Kidney (tissue), 14 donors: ENCODE data around the gene LMTK3. TPM values are rescaled to one million over a fixed set of nuclear protein-coding genes. Genes with fewer than 3 reads are reported as not detected.

Source experiments
- DNase-seq, 5 donors: peaks; one replicate each; pipeline ENCODE4 v3.0.0-alpha.2; 2013 to 2020
- FAIRE-seq: peaks from 2 replicates; lab custom pipeline; 2012; peaks lifted over from hg19 to GRCh38; lab: Jason Lieb, UNC
- H3K27ac ChIP-seq, 2 donors: one replicate each; pipeline ENCODE4 v1.7.0; 2013; ENCODE audit warnings: low read depth in 2 of 2, low read length in 2 of 2, inconsistent platforms in 1 of 2
- H3K27me3 ChIP-seq: one replicate; pipeline ENCODE4 v1.7.1; 2013; ENCODE audit warnings: low read length, inconsistent platforms; ENCODE audit not compliant: control insufficient read depth, insufficient read depth
- H3K36me3 ChIP-seq, 3 donors: one replicate each; pipeline versions ENCODE4 v1.7.0 to v1.7.1; 2013; ENCODE audit warnings: low read length in 3 of 3, control low read depth in 1 of 3, inconsistent platforms in 1 of 3; ENCODE audit not compliant: insufficient read depth in 3 of 3, control insufficient read depth in 2 of 3
- H3K4me1 ChIP-seq, 3 donors: one replicate each; pipeline versions ENCODE4 v1.7.0 to v1.7.1; 2013; ENCODE audit warnings: low read length in 3 of 3, inconsistent platforms in 1 of 3, low read depth in 1 of 3; ENCODE audit not compliant: control insufficient read depth in 2 of 3, insufficient read depth in 2 of 3
- H3K4me3 ChIP-seq, 3 donors: one replicate each; pipeline versions ENCODE4 v1.7.0 to v1.8.1; 2013; ENCODE audit warnings: low read length in 3 of 3, control low read depth in 1 of 3, inconsistent platforms in 1 of 3
- H3K9ac ChIP-seq, 3 donors: one replicate each; pipeline versions ENCODE4 v1.7.0 to v1.7.1; 2013; ENCODE audit warnings: low read length in 3 of 3, control low read depth in 1 of 3, inconsistent platforms in 1 of 3
- H3K9me3 ChIP-seq, 3 donors: one replicate each; pipeline versions ENCODE4 v1.7.0 to v1.7.1; 2013; ENCODE audit warnings: low read length in 3 of 3, control low read depth in 1 of 3, inconsistent platforms in 1 of 3; ENCODE audit not compliant: control insufficient read depth in 2 of 3, insufficient read depth in 1 of 3
- intact Hi-C: fragments of 100-400 bp; cut with DNase I; formaldehyde crosslinking; loops from one replicate; pipeline ENCODE4 v1.11.1; 2022
- polyA plus RNA-seq: library from polyadenylated mRNA; stranded (reverse); fragments of 350-450 nt; fragmentation: Illumina TruSeq; extraction: RNeasy Lipid Tissue Mini Kit (QIAGEN cat#74804); gene quantifications from one replicate; pipeline ENCODE4 v1.2.3, GENCODE V29; 2014; ENCODE audit warnings: low read depth, low replicate concordance; ENCODE audit not compliant: insufficient read depth
- total RNA-seq: library from RNA; stranded (reverse); fragmentation: NEBNext Ultra II Directional; extraction: Animal tissue kit (Norgen Biotek cat#: 25700); gene quantifications from one replicate; pipeline ENCODE4 v1.2.1, GENCODE V29; 2021
- TF ChIP-seq, protein P1 (sequence below): IDR thresholded peaks from 3 replicates; pipeline ENCODE4 v1.5.1; 2012; ENCODE audit warnings: mild to moderate bottlenecking, moderate library complexity, borderline replicate concordance; ENCODE audit not compliant: insufficient read depth; ENCODE audit errors: extremely low read depth
- donor health status: control.
- donor health status: control.
- donor health status: control.
- donor health status: control.
- donor health status: control.
- donor health status: DM: yes; HTN: yes; CAD: no.
- donor health status: Normal renal cell carcinoma (clear cell type).

The LMTK3 gene
- total and polyA plus RNA-seq, 2 donors from 2014 or later: 4.2 to 8.4 TPM

DNA sequence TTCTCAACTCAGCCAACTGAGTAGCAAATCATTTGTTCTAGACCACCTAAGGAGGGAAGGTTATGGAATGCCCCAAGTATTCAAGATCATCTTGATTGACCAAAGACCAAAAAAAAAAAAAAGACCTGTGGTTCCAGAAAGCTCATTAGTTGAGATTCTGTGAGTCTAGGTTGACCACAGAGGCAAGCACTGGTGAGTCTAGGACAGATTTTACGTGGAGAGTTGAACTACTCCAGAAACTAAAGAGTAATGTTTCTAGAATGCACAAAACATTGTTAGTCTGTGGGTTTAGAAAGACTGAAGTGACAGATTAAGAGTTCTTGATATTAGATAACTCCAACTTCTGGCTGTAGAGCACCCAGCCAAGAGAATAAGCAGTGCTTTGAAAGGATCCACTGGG, 46.4 kb downstream of the LMTK3 start:
- Histone ChIP-seq H3K4me3 (no peak overlapping the region), H3K9me3 (no peaks in the 10 kb centered on the region), H3K4me1 (peaks cover 0 to 9% (median 3%) of the 10 kb centered on the region in 3 donors), H3K9ac (no peak overlapping the region), H3K27ac (no peak overlapping the region), H3K27me3 (no peaks in the 10 kb centered on the region), H3K36me3 (peaks cover 0 to under 1% (median 0%) of the 10 kb centered on the region in 3 donors)
- DNase-seq: no peak
- TF ChIP-seq, protein P1, sequence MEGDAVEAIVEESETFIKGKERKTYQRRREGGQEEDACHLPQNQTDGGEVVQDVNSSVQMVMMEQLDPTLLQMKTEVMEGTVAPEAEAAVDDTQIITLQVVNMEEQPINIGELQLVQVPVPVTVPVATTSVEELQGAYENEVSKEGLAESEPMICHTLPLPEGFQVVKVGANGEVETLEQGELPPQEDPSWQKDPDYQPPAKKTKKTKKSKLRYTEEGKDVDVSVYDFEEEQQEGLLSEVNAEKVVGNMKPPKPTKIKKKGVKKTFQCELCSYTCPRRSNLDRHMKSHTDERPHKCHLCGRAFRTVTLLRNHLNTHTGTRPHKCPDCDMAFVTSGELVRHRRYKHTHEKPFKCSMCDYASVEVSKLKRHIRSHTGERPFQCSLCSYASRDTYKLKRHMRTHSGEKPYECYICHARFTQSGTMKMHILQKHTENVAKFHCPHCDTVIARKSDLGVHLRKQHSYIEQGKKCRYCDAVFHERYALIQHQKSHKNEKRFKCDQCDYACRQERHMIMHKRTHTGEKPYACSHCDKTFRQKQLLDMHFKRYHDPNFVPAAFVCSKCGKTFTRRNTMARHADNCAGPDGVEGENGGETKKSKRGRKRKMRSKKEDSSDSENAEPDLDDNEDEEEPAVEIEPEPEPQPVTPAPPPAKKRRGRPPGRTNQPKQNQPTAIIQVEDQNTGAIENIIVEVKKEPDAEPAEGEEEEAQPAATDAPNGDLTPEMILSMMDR: no peak
- intact Hi-C loops: no loop called here
- FAIRE-seq: no peak

DNA sequence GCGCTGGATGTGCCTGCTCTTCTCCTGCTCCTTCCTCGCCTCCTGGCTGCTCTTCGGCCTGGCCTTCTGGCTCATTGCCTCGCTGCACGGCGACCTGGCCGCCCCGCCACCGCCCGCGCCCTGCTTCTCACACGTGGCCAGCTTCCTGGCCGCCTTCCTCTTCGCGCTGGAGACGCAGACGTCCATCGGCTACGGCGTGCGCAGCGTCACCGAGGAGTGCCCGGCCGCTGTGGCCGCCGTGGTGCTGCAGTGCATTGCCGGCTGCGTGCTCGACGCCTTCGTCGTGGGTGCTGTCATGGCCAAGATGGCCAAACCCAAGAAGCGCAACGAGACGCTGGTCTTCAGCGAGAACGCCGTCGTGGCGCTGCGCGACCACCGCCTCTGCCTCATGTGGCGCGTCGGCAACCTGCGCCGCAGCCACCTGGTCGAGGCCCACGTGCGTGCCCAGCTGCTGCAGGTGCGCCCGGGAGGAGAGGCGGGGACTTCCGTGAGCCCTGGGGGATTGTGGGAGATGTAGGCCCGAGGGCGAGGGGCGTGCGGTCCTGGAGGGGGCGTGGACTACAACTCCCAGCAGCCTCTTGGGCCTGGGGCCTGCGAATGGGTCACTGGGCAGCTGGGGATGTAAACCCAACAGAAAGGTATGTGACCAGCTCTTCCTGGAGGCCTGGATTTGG, 49.5 kb downstream of the LMTK3 start:
- Histone ChIP-seq H3K9me3 (no peaks in the 10 kb centered on the region), H3K4me1 (no peaks in the 10 kb centered on the region), H3K36me3 (no peaks in the 10 kb centered on the region), H3K4me3 (no peak overlapping the region), H3K27me3 (no peaks in the 10 kb centered on the region), H3K27ac (no peak overlapping the region), H3K9ac (no peak overlapping the region)
- FAIRE-seq (no peak), DNase-seq (peak in 2 of 5 donors; percentile 68 to 71)
- intact Hi-C loops: no loop called here
- TF ChIP-seq, protein P1: no peak

DNA sequence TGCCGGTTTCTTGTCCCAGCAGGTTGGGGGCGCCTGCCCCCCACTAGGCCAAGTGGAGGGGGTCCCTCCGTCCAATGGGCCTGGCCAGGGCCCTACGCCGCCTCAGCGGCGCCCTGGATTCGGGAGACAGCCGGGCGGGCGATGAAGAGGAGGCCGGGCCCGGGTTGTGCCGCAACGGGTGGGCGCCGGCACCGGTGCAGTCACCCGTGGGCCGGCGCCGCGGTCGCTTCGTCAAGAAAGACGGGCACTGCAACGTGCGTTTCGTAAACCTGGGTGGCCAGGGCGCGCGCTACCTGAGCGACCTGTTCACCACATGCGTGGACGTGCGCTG, 50.0 kb downstream of the LMTK3 start:
- DNase-seq: peak in 2 of 5 donors; percentile 31 to 68
- TF ChIP-seq, protein P1: no peak
- intact Hi-C loops: no loop called here
- Histone ChIP-seq H3K27ac (no peak overlapping the region), H3K9ac (no peak overlapping the region), H3K9me3 (no peaks in the 10 kb centered on the region), H3K4me1 (no peaks in the 10 kb centered on the region), H3K27me3 (no peaks in the 10 kb centered on the region), H3K36me3 (no peaks in the 10 kb centered on the region), H3K4me3 (no peak overlapping the region)
- no peak for FAIRE-seq

DNA sequence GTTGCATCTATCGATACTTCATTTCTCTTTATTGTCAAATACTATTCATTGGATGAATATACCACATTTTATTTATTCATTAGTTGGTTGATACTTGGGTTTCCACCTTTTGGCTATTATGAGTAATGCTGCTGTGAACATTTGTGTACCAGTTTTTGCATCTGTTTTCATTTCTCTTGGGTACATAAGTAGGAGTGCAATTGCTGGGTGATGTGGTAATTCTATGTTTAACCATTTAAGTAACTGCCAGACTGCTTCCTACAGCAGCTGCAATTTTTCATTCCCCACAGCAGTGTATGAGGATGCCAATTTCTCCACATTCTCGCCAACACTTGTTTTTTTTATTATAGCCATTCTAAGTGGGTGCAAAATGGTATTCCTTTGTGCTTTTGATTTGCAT, 53.6 kb downstream of the LMTK3 start:
- TF ChIP-seq, protein P1: no peak
- intact Hi-C loops: no loop called here
- no peak for FAIRE-seq

More for the DNA sequence above, 53.6 kb downstream of the LMTK3 start:
- no peak overlapping the region for H3K4me3 ChIP-seq
- H3K9ac ChIP-seq: no peak overlapping the region
- H3K27me3 ChIP-seq: no peaks in the 10 kb centered on the region
- no peaks in the 10 kb centered on the region for H3K9me3 ChIP-seq
- no peak overlapping the region for H3K27ac ChIP-seq
- no peaks in the 10 kb centered on the region for H3K36me3 ChIP-seq
- H3K4me1 ChIP-seq: no peaks in the 10 kb centered on the region
- DNase-seq: no peak
